ENCODE measurements around the gene C2orf68. TPM values are rescaled to one million over a fixed set of nuclear protein-coding genes. Genes with fewer than 3 reads are reported as not detected.
A peak's percentile ranks its signal among the peaks of the same experiment; 100 is the strongest.
"Not testable (repeated sequence)": the region's sequence is repeated elsewhere in the genome, so short reads cannot be mapped to it uniquely, and the experiment has no call there.

C2orf68 gene
- total RNA-seq, 4 donors from 2014 or later, result 24.0 to 30.1 (median 25.8) TPM

DNA sequence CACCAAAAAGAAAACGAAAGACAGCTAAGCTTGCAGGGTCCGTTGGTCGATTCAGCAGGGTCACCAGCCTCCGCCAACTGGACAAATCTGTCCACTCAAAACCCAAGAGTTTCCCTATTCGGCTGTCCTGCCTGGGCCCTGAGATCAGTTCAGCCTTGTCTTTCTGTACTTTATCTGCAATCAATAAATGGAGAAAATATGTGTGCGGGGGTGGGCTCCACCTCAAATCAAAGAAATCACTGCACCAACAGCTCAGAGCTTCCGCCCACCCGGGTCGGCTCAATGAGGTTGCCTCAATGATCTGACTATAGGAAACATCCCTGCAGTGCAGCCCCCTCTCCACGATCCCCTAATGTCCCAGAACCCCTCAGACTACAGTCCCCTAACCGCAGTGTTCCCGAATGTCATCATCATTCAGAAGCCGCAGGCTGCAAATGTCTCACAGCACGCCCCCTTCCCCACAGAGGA is 51.0 kb downstream of the C2orf68 start:
- Histone ChIP-seq H3K4me3 (replicated peaks in 1 of 3) (peak overlapping the region; percentile 75 to 87 (median 80)), H3K36me3 (peaks cover 0 to 2% of the 10 kb centered on the region in 2 donors), H3K27ac (peak overlapping the region; percentile 43 to 94 (median 62)), H3K9me3 (no peaks in the 10 kb centered on the region), H3K27me3 (no peaks in the 10 kb centered on the region), H3K4me1 (peaks cover 5 to 17% of the 10 kb centered on the region in 2 donors)
- TF ChIP-seq POLR2A (IDR thresholded peaks at IDR 0.05), result no peak
- TF ChIP-seq, protein P1, sequence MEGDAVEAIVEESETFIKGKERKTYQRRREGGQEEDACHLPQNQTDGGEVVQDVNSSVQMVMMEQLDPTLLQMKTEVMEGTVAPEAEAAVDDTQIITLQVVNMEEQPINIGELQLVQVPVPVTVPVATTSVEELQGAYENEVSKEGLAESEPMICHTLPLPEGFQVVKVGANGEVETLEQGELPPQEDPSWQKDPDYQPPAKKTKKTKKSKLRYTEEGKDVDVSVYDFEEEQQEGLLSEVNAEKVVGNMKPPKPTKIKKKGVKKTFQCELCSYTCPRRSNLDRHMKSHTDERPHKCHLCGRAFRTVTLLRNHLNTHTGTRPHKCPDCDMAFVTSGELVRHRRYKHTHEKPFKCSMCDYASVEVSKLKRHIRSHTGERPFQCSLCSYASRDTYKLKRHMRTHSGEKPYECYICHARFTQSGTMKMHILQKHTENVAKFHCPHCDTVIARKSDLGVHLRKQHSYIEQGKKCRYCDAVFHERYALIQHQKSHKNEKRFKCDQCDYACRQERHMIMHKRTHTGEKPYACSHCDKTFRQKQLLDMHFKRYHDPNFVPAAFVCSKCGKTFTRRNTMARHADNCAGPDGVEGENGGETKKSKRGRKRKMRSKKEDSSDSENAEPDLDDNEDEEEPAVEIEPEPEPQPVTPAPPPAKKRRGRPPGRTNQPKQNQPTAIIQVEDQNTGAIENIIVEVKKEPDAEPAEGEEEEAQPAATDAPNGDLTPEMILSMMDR (IDR thresholded peaks at IDR 0.05), result no peak
- DNase-seq, result no peak
- WGBS, 2 donors, result 3 to 7% methylated on average over 5 to 14 of the region's 14 CpGs
- intact Hi-C loops (cut with DNase I), result no loop called here

DNA sequence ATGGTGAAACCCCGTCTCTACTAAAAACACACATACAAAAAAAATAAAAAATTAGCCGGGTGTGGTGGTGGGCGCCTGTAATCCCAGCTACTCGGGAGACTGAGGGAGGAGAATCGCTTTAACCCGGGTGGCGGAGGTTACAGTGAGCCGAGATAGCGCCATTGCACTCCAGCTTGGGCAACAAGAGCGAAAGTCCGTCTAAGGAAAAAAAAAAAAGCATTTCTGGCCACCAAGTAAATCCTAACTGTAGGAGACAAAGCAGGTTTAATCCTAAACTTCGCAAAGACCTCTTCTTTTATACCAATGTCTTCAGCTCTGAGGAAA is 51.5 kb downstream of the C2orf68 start:
- Histone ChIP-seq H3K27ac (peak overlapping the region in 1 of 3 donors; percentile 94), H3K4me1 (peaks cover 5 to 17% of the 10 kb centered on the region in 2 donors), H3K4me3 (replicated peaks in 1 of 3) (peak overlapping the region in 1 of 3 donors; percentile 75)
- H3K36me3 ChIP-seq; H3K27me3 ChIP-seq; DNase-seq; intact Hi-C loops (cut with DNase I); H3K9me3 ChIP-seq: not testable (repeated sequence)
- WGBS, 2 donors, result 85% methylated on average over 12 of the region's 12 CpGs

DNA sequence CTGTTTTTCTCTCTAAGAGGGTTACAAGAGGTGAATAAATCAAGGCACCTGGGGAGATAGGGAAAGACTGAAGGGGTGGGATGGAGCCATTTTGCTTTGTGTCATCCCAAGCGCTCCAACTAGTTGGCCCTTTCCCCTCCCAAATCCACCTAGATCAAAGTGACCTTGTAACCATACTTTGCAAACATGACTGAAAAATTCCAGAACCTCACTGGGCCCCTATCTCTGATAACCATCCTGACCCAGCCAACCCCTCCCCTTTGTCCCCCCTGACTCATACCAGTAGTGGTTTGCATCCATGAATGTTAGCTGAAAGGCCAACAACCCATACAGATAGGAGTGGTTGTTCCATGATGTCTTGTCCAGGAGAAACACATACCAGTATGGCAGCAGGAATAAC is 53.7 kb downstream of the C2orf68 start:
- DNase-seq, result no peak
- WGBS, 2 donors, result 100% methylated on average over 1 of the region's 1 CpG
- TF ChIP-seq, protein P1 (IDR thresholded peaks at IDR 0.05), result no peak
- no peak for TF ChIP-seq POLR2A (IDR thresholded peaks at IDR 0.05)
- intact Hi-C loops (cut with DNase I), result no loop called here
- Histone ChIP-seq H3K27ac (no peak overlapping the region), H3K9me3 (no peaks in the 10 kb centered on the region), H3K4me1 (peaks cover 5 to 17% of the 10 kb centered on the region in 2 donors), H3K27me3 (no peaks in the 10 kb centered on the region), H3K4me3 (replicated peaks in 1 of 3) (no peak overlapping the region), H3K36me3 (peaks cover 4 to 16% of the 10 kb centered on the region in 2 donors)

DNA sequence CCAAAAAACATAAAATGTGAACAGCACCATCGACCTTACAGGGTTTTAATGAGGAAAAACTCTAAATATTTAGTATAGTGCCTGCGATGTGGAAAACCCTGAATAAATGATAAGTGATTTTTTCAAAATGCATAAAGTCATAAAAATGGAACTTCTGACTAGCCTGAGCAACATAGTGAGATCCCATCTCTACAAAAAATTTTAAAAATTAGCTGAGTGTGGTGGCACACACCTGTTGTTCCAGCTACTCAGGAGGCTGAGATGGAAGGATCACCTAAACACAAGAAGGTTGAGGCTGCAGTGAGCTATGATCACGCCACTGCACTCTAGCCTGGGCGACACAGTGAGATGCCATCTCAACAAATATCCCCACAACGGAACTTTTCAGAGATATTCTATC is 54.7 kb downstream of the C2orf68 start:
- Histone ChIP-seq H3K4me1 (peaks cover 3 to 14% of the 10 kb centered on the region in 2 donors), H3K27me3 (no peaks in the 10 kb centered on the region), H3K4me3 (replicated peaks in 1 of 3) (no peak overlapping the region), H3K36me3 (peaks cover 10 to 16% of the 10 kb centered on the region in 2 donors), H3K9me3 (no peaks in the 10 kb centered on the region), H3K27ac (no peak overlapping the region)
- no peak for DNase-seq
- no peak for TF ChIP-seq POLR2A (IDR thresholded peaks at IDR 0.05)
- TF ChIP-seq, protein P1 (IDR thresholded peaks at IDR 0.05), result no peak
- 91 to 93% methylated on average over 5 of the region's 5 CpGs for whole genome bisulfite sequencing, 2 donors
- intact Hi-C loops (cut with DNase I), result no loop called here

Small RNA genes within 50 kb of the gene (small RNA-seq; reads per million reads assigned to genes)
- gene RN7SL126P, result not detected

Other genes starting within 250 kb of the C2orf68 start
- 100 to 1,000 TPM; 155 to 257 (median 225) TPM for gene CAPG, start 201.7 kb downstream of the C2orf68 start, total RNA-seq
- 1 to 10 TPM; 1.6 to 9.0 (median 4.1) TPM for gene SH2D6, start 193.4 kb downstream of the C2orf68 start, total RNA-seq
- 100 to 1,000 TPM; 303 to 511 (median 354) TPM for gene MAT2A, start 72.9 kb downstream of the C2orf68 start, total RNA-seq
- 10 to 100 TPM; 39.5 to 81.9 (median 51.6) TPM for gene GGCX, start 50.6 kb downstream of the C2orf68 start, total RNA-seq
- gene VAMP8, start 34.5 kb downstream of the C2orf68 start, total RNA-seq, result 100 to 1,000 TPM in 3 of 4 donors, 10 to 100 TPM in 1; 89.6 to 171 (median 121) TPM
- gene VAMP5, start 27.6 kb downstream of the C2orf68 start, total RNA-seq, result 10 to 100 TPM; 13.6 to 41.3 (median 20.7) TPM
- 100 to 1,000 TPM in 3 of 4 donors, 10 to 100 TPM in 1; 86.9 to 202 (median 168) TPM for gene RNF181, start 16.3 kb downstream of the C2orf68 start, total RNA-seq
- 10 to 100 TPM in 3 of 4 donors, 1 to 10 TPM in 1; 8.9 to 25.2 (median 21.9) TPM for gene TMEM150A, start 9.4 kb downstream of the C2orf68 start, total RNA-seq
- gene USP39, start 4.1 kb upstream of the C2orf68 start, total RNA-seq, result 100 to 1,000 TPM in 2 of 4 donors, 10 to 100 TPM in 2; 60.5 to 201 (median 99.4) TPM
- gene SFTPB, start 56.1 kb upstream of the C2orf68 start, total RNA-seq, result 100 to 1,000 TPM in 2 of 4 donors, 10 to 100 TPM in 2; 24.8 to 323 (median 116) TPM
- 1 to 10 TPM in 1 of 4 donors, under 1 TPM in 2, not detected in 1; 0.22 to 3.6 (median 0.63) TPM for gene GNLY, start 82.3 kb upstream of the C2orf68 start, total RNA-seq
- gene ATOH8, start 141.9 kb upstream of the C2orf68 start, total RNA-seq, result 100 to 1,000 TPM in 2 of 4 donors, 10 to 100 TPM in 2; 82.8 to 260 (median 167) TPM

Measured in thyroid gland (tissue), 4 donors.